Gastroesophageal sphincter (tissue), 4 donors: Measurements from ENCODE around the gene C3. TPM values are rescaled to one million over a fixed set of nuclear protein-coding genes. Genes with fewer than 3 reads are reported as not detected.

ENCODE experiments used
- ATAC-seq: fragments of 150-250 bp; one replicate; pipeline ENCODE4 v1.9.1; 2016; ENCODE audit warnings: mild to moderate bottlenecking, moderate library complexity
- H3K27ac ChIP-seq, 4 donors: fragments of 200-600 bp; sonication (generic) in 3 of 4; 1 replicate in 3 of 4; 2 replicates in 1 of 4; pipeline ENCODE4 v1.5.1; 2016 to 2019
- H3K27me3 ChIP-seq: fragments of 200-600 bp; sonication (generic); one replicate; pipeline ENCODE4 v1.5.1; 2019
- H3K36me3 ChIP-seq, 2 donors: fragments of 200-600 bp; sonication (generic); one replicate each; pipeline ENCODE4 v1.5.1; 2019; ENCODE audit warnings: control low read depth in 1 of 2
- H3K4me1 ChIP-seq, 3 donors: fragments of 200-600 bp; sonication (generic); 1 replicate in 2 of 3; 2 replicates in 1 of 3; pipeline ENCODE4 v1.5.1; 2016 to 2019; ENCODE audit warnings: control low read depth in 2 of 3
- H3K4me3 ChIP-seq, 2 donors: fragments of 200-600 bp; sonication (generic); one replicate each; pipeline ENCODE4 v1.5.1; 2019; ENCODE audit warnings: mild to moderate bottlenecking in 1 of 2, moderate library complexity in 1 of 2
- H3K9me3 ChIP-seq, 3 donors: fragments of 200-600 bp; sonication (generic); one replicate each; pipeline ENCODE4 v1.5.1; 2017 to 2019; ENCODE audit warnings: control low read depth in 2 of 3
- EP300 ChIP-seq: sonication (generic); formaldehyde crosslinking; IDR thresholded peaks from one replicate; pipeline ENCODE4 v1.6.1; 2017; ENCODE audit warnings: antibody characterized with exemption, mild to moderate bottlenecking
- POLR2A ChIP-seq, 2 donors: fragments of 450-650 bp; IDR thresholded peaks; one replicate each; pipeline ENCODE4 v1.6.1; 2017; ENCODE audit warnings: antibody characterized with exemption in 2 of 2, mild to moderate bottlenecking in 2 of 2, moderate library complexity in 1 of 2
- POLR2AphosphoS5 ChIP-seq: sonication (generic); formaldehyde crosslinking; IDR thresholded peaks from one replicate; pipeline ENCODE4 v1.6.1; 2017; ENCODE audit warnings: antibody characterized with exemption
- WGBS, 2 donors: methylation state at CpG; one replicate each; pipeline ENCODE4 v1.1.5; 2018; ENCODE audit warnings: low coverage in 1 of 2; 5-methylcytosine and 5-hydroxymethylcytosine counted together
- total RNA-seq, 4 donors: library from RNA; depleted of rRNA; stranded (reverse); fragments of >200 nt; gene quantifications; one replicate each; pipeline ENCODE4 v1.1.0, GENCODE V29; 2016
- TF ChIP-seq, protein P1 (sequence below), 4 experiments: fragments of 200-600 bp in 2 of 4; fragments of 450-650 bp in 2 of 4; sonication (generic) in 1 of 4; IDR thresholded peaks; one replicate each; pipeline ENCODE4 v1.5.1; 2017 to 2019; ENCODE audit warnings: antibody characterized with exemption in 4 of 4, mild to moderate bottlenecking in 2 of 4, moderate library complexity in 2 of 4

C3 gene
- total RNA-seq, 4 donors from 2014 or later, result 246 to 757 (median 594) TPM

DNA sequence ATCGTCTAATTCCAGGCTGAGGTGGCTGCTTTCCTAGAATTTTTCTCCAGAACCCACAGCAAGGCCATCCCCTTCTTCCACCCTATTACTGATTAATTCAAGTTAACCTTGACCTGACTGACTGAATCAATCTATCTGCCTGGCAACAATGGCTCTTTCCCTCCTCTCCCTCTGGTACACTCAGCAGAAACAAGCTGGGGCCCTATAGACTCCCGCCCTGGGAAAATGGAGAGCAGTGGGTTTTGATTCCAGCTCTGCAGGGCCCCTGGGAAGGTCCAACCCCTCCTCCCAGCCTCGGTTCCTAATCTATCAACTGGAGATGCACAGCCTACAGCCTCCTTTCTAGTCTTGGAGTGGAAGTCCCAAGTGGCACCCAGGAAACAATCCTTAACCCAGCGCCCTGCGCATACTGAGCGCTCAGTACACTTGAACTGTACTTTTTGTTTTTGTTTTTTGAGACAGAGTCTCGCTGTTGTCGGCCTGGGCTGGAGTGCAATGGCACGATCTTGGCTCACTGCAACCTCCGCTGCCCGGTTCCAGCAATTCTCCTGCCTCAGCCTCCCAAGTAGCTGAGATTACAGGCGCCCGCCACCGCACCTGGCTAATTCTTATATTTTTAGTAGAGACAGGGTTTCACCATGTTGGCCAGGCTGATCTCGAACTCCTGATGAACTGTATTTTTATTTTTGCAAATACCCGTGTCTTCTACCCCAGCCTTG is 5.2 kb upstream of the C3 start:
- TF ChIP-seq POLR2A (IDR thresholded peaks at IDR 0.05), result no peak
- TF ChIP-seq, protein P1, sequence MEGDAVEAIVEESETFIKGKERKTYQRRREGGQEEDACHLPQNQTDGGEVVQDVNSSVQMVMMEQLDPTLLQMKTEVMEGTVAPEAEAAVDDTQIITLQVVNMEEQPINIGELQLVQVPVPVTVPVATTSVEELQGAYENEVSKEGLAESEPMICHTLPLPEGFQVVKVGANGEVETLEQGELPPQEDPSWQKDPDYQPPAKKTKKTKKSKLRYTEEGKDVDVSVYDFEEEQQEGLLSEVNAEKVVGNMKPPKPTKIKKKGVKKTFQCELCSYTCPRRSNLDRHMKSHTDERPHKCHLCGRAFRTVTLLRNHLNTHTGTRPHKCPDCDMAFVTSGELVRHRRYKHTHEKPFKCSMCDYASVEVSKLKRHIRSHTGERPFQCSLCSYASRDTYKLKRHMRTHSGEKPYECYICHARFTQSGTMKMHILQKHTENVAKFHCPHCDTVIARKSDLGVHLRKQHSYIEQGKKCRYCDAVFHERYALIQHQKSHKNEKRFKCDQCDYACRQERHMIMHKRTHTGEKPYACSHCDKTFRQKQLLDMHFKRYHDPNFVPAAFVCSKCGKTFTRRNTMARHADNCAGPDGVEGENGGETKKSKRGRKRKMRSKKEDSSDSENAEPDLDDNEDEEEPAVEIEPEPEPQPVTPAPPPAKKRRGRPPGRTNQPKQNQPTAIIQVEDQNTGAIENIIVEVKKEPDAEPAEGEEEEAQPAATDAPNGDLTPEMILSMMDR (IDR thresholded peaks at IDR 0.05), result no peak
- TF ChIP-seq EP300, result no peak
- TF ChIP-seq POLR2AphosphoS5, result no peak
- peaks cover 0 to 23% (median 5%) of the 10 kb centered on the region in 3 donors for H3K4me1 ChIP-seq
- peaks cover 4% of the 10 kb centered on the region for H3K27me3 ChIP-seq

DNA sequence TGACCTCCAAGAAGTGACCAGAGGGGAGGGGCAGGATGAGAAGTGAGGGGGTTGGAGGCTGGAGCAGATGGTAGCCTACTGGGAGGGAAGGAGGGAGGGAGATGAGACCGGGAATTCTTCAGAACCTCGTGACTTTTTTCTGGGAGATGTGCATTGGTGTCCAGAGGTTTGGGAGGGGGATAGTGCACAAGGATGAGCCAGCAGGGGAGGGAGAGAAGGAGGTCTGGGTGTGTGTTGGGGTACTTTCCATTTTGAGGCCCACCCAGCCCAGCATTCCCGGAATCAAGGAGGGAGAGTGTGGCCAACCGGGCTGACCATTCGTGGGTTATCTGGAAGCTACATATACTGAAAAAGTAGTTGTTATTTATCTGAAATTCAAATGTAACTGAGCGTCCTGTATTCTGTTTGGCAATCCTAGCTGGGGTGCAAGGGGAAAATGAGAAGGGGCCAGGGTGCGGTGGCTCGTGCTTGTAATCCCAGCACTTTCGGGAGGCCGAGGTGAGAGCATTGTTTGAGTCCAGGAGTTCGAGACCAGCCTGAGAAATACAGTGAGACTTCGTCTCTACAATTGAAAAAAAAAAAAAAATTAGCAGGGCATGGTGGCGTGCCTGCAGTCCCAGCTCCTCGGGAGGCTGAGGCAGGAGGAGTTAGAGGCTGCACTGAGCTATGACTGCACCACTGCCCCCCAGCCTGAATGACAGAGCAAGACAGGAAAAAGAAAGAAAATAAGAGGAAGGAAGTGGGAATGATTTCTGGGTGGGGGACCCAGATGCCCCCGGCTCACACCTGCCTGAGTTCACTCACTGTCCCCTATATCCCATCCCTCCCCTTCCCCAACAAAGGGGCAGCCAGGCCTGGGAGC is 4.4 kb upstream of the C3 start:
- Histone ChIP-seq H3K36me3 (peaks cover 0 to 5% of the 10 kb centered on the region in 2 donors), H3K4me3 (no peak overlapping the region), H3K9me3 (no peaks in the 10 kb centered on the region), H3K27ac (peak overlapping the region in 3 of 4 donors; percentile 43 to 67 (median 67)), H3K4me1 (peaks cover 0 to 23% (median 5%) of the 10 kb centered on the region in 3 donors), H3K27me3 (peaks cover 4% of the 10 kb centered on the region)
- ATAC-seq, result no peak
- WGBS, 2 donors, result 36 to 62% methylated on average over 6 to 12 of the region's 15 CpGs
- TF ChIP-seq, protein P1 (IDR thresholded peaks at IDR 0.05), result no peak
- TF ChIP-seq EP300 (no peak), POLR2AphosphoS5 (no peak), POLR2A (IDR thresholded peaks at IDR 0.05) (no peak)

More for the DNA sequence above, 5.2 kb upstream of the C3 start:
- no peak for ATAC-seq
- WGBS, 2 donors, result 88 to 89% methylated on average over 14 to 15 of the region's 16 CpGs
- Histone ChIP-seq H3K27ac (no peak overlapping the region), H3K9me3 (no peaks in the 10 kb centered on the region), H3K36me3 (peaks cover 0 to 11% of the 10 kb centered on the region in 2 donors), H3K4me3 (no peak overlapping the region)

DNA sequence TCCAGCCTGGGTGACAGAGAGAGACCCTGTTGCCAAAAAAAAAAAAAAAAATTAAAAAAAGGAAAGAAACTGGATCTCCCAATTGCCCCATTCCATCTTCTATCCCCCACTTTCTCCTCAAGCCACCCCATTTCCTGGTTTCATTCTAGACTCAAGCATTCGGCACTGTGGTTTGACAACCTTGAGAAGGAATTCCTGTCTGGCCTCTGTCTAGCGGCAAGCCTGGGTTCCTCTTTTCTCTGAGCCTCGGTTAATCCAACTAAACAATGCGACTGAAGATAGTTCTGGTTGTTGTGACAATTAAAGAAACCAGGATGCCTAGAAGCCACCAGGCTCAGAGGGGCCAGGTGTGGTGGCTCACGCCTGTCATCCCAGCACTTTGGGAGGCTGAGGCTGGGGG is 3.3 kb upstream of the C3 start:
- H3K4me3 ChIP-seq, result no peak overlapping the region
- H3K27ac ChIP-seq, result peak overlapping the region in 3 of 4 donors; percentile 64 to 67 (median 67)
- TF ChIP-seq, protein P1 (IDR thresholded peaks at IDR 0.05), result no peak
- no peak for TF ChIP-seq POLR2AphosphoS5
- TF ChIP-seq POLR2A (IDR thresholded peaks at IDR 0.05), result no peak
- no peak for TF ChIP-seq EP300

DNA sequence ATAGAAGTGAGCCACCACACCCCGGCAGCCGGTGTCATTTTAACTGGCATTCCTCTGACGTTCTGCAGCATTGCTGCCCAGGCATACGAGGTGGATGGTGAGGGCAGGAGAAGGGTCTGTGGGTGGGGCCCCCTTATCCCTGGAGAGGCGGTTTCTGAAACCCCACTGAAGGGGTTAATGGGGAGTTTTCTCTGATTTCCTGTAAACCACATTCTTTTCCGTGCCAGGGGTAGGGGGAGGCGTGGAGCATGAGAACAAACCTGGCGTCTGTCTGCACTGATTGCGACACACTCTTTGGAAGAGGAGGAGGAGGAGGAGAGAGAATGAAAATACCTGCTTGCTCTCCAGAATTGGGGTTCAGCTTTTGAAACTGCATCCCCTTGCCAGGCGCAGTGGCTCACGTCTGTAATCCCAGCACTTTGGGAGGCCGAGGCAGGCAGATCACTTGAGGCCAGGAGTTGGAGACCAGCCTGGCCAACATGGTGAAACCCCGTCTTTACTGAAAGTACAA is 2.7 kb upstream of the C3 start:
- 23 to 29% methylated on average over 3 to 7 of the region's 13 CpGs for WGBS, 2 donors
- Histone ChIP-seq H3K36me3 (no peaks in the 10 kb centered on the region), H3K27me3 (peaks cover 19% of the 10 kb centered on the region), H3K9me3 (no peaks in the 10 kb centered on the region), H3K4me3 (no peak overlapping the region), H3K27ac (peak overlapping the region in 3 of 4 donors; percentile 64 to 67 (median 67)), H3K4me1 (peaks cover 0 to 23% (median 5%) of the 10 kb centered on the region in 3 donors)
- no peak for TF ChIP-seq POLR2A (IDR thresholded peaks at IDR 0.05)
- TF ChIP-seq, protein P1 (IDR thresholded peaks at IDR 0.05), result no peak
- TF ChIP-seq POLR2AphosphoS5, result peak; percentile 29
- ATAC-seq, result peak; percentile 67

More for the DNA sequence above, 3.3 kb upstream of the C3 start:
- Histone ChIP-seq H3K9me3 (no peaks in the 10 kb centered on the region), H3K36me3 (no peaks in the 10 kb centered on the region), H3K27me3 (peaks cover 13% of the 10 kb centered on the region), H3K4me1 (peaks cover 0 to 23% (median 5%) of the 10 kb centered on the region in 3 donors)
- 38 to 69% methylated on average over 1 to 5 of the region's 5 CpGs for WGBS, 2 donors
- ATAC-seq, result no peak
